GM12872 (cell line): Measurements from ENCODE around the gene XYLT2.

Experiments used
- CTCF ChIP-seq: IDR thresholded peaks from 3 replicates; pipeline ENCODE4 v1.5.1; 2011; ENCODE audit warnings: low read depth, mild to moderate bottlenecking, low read length, moderate library complexity; ENCODE audit not compliant: insufficient read depth

Gene XYLT2

GRCh38 chr17:50325906-50326305, 20.0 kb upstream of the XYLT2 start:
- TF ChIP-seq CTCF, result no peak

- no peak for TF ChIP-seq CTCF
These were observed 19.0 kb upstream of the XYLT2 start for GRCh38 chr17:50326831-50327364.

- no peak for TF ChIP-seq CTCF
These were observed 17.3 kb upstream of the XYLT2 start for GRCh38 chr17:50328363-50329325.

- TF ChIP-seq CTCF, result no peak
These were observed 16.2 kb upstream of the XYLT2 start for GRCh38 chr17:50329716-50330115.

GRCh38 chr17:50330151-50330775, 15.7 kb upstream of the XYLT2 start:
- no peak for TF ChIP-seq CTCF

- no peak for TF ChIP-seq CTCF
These were observed 14.7 kb upstream of the XYLT2 start for GRCh38 chr17:50331085-50331791.

DNA sequence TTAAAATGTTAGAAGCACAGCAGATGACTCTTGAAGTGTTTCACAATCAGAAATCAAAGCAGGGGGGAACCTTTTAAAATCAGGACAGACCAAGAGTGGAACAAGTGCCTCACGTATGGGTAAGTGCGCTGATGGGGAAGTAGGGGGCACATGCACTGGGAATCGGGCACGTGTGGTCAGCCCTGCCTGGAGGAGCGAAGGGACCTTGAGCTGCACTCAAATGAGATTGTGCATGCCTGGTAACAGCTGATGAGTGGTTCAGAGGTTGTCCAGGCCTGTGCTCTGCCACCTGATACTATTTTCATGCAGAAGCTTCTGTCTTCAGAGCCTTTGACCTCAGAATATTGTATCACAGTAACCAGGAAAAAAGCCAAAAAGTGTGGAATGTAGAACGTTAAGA, 13.7 kb upstream of the XYLT2 start:
- no peak for TF ChIP-seq CTCF
